Activated naive CD8-positive, alpha-beta T cell treated with anti-CD3 and anti-CD28 coated beads, Interleukin-2, amount 50 U/mL, for 16 hours (primary cell): ENCODE data around the gene TOMM5.
"Not testable (repeated sequence)": the region's sequence is repeated elsewhere in the genome, so short reads cannot be mapped to it uniquely, and the experiment has no call there.

Experiments
- DNase-seq: peaks from one replicate; pipeline ENCODE4 v3.0.0-alpha.2; 2020; ENCODE audit warnings: low read depth, low spot score

The TOMM5 gene

DNA sequence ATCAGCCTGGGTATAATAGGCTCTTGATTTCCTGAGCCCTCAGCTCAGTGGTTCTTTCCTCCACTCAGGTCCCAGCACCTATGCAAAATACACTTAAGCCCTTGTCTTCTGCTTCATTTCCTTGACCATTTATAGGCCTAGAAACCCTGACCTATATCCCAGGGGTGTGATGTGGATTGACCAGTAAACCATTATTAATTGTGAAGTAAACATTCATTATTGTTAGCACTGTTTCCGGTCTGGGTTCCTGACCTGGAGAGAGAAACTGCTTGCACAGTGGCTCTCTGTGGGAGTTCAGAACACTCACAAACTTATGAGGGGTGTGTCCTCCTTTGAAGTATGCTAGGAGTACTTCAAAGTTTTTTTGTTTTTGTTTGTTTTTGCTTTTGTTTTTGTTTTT is 19.6 kb upstream of the TOMM5 start:
- no peak for DNase-seq

DNA sequence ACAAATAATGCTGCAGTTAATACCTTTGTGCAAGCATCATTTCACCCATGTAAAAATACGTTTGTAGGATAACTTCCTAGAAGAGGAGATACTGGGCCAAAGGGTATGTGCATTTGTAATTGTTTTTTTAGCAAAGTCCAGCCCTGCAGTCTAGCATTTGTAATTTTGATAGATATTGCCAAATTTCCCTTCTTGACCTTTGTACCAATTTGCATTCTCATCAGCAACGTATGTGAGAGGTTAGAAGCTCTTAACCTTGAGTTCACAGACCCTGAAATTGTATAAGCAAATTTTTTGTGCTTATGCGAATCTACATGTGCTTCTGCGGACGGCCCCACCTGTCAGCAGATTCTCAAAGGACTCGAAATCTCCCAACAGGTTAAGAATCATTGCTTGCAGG is 18.6 kb upstream of the TOMM5 start:
- DNase-seq: no peak

DNA sequence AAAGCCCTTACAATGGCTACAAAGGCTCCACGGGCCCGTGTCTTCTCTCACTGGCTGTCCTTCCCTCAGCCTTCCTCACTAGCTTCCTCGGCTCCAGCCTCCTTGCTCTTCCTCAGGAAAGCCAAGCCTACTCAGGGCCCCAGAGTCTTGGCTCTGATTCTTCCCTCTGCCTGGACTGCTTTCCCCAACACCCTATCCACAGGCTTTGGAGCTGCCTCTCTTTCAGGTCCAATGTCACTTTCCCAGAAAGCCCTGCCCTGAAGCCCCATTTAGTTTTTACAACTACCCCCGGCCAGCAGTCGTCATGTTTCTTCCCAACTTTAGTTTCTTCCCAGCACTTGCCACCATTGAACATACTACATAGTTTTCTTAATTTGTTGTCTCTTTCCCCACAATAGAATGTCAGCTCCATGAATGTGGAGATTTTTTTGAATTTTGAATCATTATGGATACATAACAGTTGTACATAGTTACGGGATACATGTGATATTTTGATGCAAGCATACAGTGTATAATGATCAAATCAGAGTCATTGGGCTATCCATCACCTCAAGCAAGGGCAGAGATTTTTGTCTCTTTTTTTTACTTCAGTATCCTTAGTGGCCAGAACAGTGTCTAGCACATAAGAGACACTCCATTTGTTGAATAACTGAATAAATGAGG is 17.5 kb upstream of the TOMM5 start:
- no peak for DNase-seq

DNA sequence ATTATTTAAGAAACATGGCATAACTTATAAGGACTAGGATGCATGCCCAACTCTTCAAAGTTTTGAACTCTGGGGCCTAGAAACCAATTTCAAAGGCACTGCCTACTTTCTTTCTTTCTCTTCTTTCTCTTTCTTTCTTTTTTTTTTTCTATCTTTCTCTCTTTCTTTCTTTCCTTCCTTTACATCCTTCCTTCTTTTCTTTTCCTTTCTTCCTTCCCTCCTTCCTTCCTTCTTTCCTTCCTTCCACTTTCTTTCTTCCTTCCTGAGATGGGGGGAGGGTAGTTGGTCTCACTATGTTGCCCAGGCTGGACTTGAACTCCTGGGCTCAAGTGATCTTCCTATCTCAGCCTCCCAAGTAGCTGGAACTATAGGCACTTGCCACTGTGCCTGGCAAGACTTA is 15.9 kb upstream of the TOMM5 start:
- DNase-seq: no peak

DNA sequence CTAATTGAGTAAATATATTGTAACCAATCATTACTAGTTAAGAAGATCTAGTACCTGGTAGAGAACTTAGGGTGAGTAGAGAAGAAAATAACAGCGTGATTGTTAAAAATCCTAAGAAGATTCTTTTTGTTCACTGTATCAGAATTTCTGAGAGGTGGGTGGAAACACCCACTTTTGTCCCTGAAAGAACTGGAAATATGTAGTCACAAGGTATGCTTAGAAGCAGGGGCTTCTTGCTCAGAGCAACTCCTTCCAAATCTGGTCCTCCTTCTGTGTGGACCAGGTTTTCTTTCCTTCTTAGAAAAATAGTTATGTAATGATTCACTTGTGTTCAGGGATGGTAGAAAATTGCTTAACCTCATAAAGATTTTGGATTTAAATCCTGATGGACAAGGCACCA is 11.9 kb upstream of the TOMM5 start:
- no peak for DNase-seq

DNA sequence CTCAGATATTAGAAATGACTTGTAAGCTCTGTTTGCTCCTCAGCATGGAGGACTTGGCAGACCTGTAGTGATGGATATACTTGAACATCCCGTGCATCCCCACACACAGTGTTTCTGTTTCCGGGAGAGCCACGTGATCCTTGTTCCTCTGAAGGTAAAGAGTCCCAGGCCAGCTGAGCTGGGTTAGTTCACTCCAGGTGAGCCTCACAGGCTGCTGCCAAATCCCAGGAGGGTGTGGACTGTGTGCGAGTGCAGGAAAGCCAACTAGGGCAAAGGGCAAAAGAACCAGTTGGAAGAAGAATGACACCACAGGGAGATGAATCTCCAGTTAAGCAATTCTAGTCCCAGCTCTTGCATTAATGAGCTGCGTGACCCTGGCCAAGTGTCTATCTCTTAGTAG is 10.4 kb upstream of the TOMM5 start:
- no peak for DNase-seq

DNA sequence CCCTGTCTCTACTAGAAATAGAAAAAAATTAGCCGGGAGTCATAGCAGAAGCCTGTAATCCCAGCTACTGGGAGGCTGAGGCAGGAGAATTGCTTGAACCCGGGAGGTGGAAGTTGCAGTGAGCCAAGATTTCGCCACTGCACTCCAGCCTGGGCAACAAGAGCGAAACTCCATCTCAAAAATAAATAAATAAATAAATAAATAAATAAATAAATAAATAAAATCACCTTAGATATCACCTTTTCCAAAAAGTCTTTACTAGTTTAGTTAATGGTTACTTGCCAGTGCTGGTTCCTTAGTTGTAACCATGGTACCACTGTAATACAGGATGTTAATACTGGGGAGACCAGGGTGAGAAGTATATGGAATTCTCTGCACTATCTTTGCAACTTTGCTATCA is 9.7 kb upstream of the TOMM5 start:
- not testable (repeated sequence) for DNase-seq

DNA sequence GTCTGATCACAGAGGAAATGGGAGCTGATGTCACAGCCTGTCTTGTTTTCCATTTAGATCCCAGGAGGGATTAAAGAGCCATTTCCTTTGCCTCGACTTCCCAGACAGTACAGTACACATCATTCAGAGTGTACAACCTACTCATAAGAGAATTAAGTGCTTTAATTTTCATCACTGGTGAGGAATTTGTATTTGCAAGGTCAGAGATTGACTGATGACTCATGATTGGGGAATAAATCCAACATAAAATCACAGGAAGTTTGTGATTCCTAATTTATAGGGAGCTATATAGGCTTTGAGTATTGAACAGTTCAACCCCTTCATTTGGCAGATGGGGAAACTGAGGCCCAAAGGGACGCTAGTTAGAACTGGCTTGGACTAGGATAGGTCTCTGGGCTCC is 4.1 kb upstream of the TOMM5 start:
- no peak for DNase-seq

DNA sequence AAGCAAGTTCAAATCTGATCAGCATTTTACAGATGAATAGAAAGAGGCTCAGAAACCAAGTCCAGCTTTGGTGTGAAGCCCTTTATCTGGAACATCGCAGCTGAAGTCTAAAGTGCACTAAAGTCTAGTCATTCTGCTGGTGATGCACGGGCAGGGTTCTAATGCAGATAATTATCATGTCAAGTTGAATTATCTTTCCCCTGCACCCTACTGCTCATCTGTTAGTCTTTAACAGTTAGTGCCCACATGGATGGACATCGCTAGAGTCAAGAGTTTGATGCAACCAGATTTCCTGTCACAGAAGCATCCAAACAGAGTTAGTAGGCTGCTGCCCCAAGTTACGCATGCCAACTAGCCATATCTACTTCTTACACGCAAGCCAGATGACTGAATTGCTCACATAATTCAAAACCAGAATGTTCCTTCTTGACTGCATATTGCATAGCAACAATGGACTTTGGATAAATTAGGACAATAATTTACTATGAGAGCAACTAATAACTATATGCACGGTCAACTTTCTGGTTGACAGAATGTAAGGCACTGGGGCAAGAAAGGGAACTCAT is 1.6 kb upstream of the TOMM5 start:
- DNase-seq: no peak

DNA sequence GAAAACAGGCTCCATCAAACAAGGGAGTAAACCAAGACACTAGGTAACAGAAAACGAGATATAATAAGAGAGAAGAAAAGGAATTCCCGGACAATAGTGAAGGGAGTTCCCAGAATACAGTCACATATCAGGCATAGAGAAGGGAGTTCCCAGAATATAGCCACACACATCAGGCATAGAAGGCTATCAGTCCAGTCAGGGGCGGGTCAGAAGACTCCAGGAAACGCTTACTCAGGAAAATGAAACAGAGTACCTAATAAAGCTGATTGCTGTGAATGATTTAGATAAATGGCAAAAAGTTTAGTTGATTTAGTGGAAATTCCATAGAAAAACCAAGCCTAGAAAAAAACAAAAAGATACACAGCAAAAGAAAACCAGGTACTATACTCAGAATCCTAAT is 4.9 kb downstream of the TOMM5 start:
- no peak for DNase-seq

DNA sequence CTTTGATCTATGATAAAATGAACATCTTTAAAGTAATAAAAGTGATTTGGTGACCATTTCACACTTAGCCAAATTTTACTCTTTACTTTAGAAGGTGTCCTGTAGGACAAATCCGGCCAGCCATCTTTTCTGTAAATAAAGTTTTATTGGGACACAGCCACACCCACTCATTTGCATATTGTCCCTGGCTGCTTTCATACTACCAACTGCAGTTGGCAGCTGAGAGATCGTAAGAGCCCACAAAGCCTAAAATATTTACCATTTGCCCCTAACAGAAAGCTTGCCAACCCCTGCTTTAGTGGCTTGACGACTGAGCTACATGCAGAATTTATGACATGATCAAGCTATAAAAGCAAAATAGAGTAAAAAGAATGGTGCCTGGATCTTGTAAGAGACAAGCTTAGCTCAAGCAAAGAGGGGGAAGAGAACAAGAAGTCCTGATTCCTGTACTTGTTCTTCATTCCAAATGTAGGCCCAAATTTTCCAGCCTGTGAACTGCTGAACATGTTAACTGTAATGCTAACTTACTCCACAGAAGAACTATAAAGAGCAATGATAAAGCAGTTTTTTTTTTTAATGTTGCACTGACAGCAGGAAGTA is 8.8 kb downstream of the TOMM5 start:
- no peak for DNase-seq

DNA sequence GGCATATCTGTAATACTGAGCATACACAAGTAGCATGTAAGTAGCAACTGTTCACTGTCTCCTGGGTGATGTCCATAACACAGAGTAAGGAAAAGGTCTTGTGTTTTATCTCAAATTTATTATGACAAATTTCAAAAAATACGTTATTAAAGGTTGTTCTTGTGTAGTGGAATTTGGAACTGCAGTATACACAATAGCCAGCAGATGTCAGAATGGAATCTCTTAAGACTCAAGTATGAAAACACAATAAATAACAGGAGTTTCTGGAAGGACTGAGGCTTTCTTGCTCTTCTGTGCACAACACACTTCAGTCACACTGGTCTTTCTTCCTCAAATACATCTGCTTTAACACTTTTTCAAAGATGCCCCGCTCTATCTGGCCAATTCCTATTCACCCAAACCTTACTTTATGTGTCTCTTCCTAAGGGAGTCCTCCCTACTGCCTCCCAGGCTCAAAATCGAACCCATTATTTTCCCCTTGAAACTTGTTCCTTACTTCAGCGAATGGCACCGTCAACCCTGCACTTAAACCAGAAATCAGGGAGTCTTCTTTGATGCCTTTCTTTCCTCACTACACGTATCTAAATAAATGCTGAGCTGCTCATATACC is 9.7 kb downstream of the TOMM5 start:
- no peak for DNase-seq

DNA sequence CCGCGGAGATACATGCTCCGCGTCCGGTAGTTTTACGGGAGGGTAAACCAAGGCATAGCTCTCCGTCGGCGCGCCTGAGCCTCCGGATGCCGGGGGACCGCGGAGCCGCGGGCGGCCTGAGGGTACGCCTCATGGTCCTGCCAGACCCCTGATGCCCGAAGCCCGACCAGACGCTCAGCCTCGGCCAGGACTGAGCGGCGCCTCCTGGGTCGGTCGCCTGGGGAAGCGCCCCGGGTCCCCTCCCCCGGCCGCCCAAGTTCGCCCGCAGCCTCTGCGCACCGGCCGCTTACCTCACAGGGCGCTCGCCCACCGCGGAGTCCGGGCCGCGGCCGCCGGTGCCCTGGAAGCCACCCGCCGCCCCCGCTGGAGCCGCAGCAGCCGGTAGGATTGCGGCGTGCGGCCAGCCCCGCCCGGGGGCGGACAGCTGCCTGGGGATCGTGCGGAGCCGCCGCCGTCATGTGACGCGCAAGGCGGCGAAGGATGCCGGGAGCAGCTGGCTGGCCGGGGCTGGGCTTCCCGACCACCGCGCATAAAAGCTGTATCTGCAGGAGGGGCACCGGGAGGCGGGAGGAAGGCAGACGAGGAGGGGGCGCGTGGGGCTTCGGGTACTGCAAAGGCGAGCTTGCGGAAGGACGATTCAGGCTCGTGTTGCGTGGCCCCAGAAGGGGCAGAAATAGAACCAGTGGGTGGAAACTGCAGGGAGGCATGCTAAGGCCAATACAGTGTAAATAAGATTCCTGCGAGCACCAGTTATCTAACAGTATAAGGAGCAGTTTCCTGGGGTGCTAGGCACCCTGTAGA is 16.3 kb downstream of the TOMM5 start, which contains the start of gene FBXO10:
Gene FBXO10, minus strand, starts transcription at position 460 of the 801 bp plus-strand sequence. CDS start 34,612 bp downstream, outside the sequence.
- DNase-seq: peak; percentile 4

DNA sequence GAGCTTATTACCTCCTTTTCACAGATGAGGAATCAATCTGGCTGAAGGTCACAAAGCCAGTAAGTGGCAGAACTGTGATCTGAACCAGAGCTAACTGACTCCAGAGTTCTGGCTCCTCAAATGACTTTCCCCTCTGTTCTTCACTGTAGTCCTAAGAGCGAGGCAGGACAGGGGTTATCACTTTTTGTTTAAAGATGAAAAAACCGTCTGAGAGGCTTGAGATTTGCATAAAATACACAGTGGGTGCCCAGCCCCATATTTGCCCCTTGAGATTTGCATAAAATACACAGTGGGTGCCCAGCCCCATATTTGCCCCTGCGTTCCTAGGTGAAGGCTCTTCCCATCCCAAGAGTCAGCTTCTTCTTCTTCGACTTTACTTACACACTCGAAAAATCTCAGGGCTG is 16.9 kb downstream of the TOMM5 start:
- DNase-seq: no peak

DNA sequence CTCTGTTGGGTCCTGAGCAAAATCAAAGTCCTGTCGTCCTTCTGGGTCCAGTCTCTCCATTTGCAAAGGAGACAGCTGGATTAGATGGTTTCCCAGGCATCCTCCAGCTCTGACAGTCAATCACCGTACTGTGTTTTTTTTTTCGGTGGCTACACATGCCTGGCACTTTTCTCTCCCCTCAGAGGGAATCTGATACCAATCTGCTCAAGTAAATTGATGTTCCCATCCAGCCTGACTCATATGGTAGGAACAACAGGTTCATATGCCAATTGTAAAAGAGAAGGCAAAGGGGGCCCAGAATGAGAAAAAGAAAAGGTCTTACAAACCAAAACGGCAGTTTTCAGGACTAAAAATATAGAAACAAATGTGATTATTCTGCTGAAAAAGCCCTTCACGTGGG is 17.4 kb downstream of the TOMM5 start:
- no peak for DNase-seq

DNA sequence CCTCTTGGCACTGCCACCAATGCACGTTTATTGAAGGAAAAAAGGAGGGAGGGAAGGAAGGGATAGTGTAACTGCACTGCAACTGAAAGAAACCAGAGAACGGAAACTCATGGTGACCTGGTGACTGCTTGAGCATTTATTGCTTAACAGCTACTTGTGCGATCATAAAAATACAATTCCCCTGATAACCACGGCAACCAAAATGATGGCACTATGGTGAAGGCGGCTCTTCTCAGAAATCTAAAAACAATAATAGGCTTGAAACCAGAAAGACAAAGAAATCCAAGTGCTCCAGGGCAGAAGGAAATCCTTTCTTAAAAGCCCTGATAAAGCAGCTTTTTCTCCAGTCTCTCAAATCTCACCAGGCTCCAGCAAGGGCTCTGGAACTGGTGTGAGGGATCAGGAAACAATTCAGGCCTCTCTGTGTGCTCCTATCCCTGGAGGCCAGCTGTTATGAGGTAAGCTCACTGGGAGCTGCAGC is 18.1 kb downstream of the TOMM5 start:
- DNase-seq: no peak

DNA sequence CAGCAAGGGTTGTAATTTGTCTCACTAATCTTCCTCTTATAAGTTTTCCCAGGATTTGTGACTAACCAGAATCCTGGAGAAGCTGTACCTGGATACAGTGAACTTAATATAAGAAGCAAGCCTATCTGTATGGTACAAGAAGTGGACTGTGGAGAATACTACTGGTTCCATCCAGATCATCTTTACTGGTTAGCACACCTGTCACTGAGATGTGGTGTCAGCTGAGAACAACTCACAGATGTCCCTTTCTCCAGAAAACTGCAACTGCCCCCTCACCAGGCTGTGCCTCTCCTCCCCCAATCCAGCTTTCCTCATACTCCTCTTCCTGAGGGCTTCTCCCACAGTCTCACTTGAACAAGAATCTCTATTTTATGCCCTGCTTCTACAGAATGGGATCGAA is 21.1 kb downstream of the TOMM5 start:
- no peak for DNase-seq

DNA sequence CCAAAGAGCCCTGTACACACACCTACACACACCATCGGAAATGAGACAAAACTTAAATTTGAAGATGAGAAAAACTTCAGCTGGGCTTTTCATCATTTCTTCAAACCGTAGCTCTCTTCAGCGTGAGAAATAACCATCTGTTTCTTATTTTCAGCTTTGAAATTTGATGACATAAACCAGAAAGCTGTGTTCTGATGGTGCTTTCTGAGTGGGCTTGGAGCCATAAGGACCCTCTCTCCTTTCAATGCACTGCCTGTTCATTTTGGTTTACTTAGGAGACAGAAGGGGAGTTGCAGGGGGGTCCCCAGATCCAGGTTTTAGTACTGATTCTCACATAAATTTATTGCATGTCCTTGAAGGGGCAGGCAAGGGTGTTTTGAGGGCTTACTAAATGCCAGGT is 25.7 kb downstream of the TOMM5 start:
- DNase-seq: no peak

DNA sequence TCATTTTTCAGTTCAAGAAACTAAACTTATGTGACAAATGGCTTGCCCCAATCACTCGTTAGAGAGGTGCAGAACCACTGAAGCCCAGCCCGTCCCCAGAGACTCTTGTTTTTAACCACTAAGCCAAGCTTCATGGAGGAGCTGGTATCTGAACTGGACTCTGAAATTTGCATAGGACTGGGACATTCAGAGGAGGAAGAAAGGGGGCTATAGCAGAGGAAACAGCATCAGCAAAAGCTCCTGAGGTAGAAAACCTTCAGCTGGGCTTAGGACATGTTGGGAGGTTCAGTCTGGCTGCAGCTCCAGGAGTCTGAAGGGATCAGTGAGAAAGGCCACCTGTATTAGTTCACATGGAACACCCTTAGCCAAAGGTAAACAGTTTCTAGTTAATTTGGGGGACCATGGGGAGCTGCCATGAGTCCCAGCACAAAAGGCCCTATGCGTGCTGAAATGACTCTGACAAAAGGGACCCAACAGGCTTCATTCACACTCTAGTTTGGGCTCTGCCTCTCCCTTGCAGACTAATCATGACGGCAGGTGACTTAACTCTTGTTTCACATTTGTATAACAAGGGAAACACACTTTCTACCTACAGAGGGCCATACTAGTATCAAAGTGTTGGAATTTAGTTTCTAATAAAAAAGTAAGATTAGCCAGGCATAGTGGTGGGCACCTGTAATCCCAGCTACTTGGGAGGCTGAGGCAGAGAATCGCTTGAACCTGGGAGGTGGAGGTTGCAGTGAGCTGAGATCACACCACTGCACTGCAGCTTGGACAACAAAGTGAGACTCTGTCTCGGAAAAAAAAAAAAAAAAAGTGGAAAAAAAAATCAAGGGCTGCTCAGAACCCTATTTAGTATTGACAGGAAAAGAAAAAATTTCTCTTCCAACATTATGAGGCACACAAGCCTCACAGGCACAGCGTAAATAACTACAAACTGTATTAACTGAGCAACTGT is 26.5 kb downstream of the TOMM5 start:
- no peak for DNase-seq

DNA sequence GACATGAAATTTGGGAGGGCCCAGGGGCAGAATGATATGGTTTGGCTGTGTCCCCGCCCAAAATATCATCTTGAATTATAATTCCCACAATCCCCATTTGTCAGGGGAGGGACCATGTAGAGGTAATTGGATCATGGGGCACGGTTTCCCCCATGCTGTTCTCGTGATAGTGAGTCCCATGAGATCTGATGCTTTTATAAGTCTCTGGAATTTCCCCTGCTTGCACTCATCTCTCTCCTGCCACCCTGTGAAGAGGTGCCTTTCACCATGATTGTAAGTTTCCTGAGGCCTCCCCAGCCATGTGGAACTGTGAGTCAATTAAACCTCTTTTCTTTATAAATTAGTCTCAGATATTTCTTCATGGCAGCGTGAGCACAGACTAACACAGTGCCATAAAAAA is 27.5 kb downstream of the TOMM5 start:
- DNase-seq: no peak
